ENCODE data around the gene CAP1. TPM values are rescaled to one million over a fixed set of nuclear protein-coding genes. Genes with fewer than 3 reads are reported as not detected.

CAP1 gene
- total and polyA plus RNA-seq, 10 of the 15 experiments (the other 5 are each of a cell fraction or from before 2014, with no cell fraction given), result 360 to 500 (median 431) TPM

DNA sequence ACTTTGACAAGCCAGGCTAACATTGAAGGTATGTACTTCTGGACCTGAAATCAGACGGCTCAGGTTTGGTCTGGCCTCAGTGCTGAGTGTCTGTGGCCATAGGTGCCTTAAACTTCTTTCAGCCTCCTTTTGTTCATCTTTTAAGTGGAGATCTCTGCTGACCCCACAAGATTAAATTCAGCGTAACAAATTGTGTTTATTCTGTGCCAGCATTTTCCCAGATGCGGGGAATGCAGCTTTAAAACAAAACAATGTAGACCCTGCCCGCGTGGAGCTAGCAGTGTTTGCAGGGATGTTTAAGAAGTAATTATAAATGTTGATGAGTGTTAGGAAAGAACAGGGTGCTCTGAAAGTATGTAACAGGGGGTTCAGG lies 923 bp downstream of the CAP1 start:
- Histone ChIP-seq H3K4me1 (ENCODE audit: control insufficient read depth, insufficient read depth, low read length) (peaks cover 8% of the 10 kb centered on the region; the same call in 1 of the 2 replicates), H2AFZ (ENCODE audit: control insufficient read depth, low read depth, low read length) (no peak overlapping the region), H3K4me2 (ENCODE audit: control insufficient read depth, insufficient read depth) (peak overlapping the region; percentile 87), H3K9me3 (replicated peaks; ENCODE audit: control insufficient read depth, insufficient read depth, low read length) (no peaks in the 10 kb centered on the region), H3K9ac (ENCODE audit: control insufficient read depth, insufficient read depth, low read length) (peak overlapping the region; percentile 97), H3K79me2 (ENCODE audit: control insufficient read depth, insufficient read depth, low read length) (peaks cover 61% of the 10 kb centered on the region), H3K36me3 (ENCODE audit: control insufficient read depth in 2 of 2, insufficient read depth in 2 of 2, low read length in 1 of 2) (peaks cover 0 to 18% of the 10 kb centered on the region in 2 experiments; a peak in 1 of 4 replicates), H3K4me3 (peak overlapping the region; percentile 86), H3K27ac (ENCODE audit: control insufficient read depth, insufficient read depth) (peak overlapping the region; percentile 88), H4K20me1 (ENCODE audit: control insufficient read depth, insufficient read depth) (peaks cover 3% of the 10 kb centered on the region; the same call in 1 of the 2 replicates), H3K27me3 (replicated peaks in 1 of 2; ENCODE audit: control insufficient read depth in 2 of 2, insufficient read depth in 2 of 2, low read length in 1 of 2) (no peaks in the 10 kb centered on the region)
- ChIA-PET POLR2A (interaction anchor here (1.2 to 4.1 kb wide), 5 partner anchors 9 to 85 kb away, joined by 3 to 25 read pairs (median 6); no protein-coding TSS in a partner anchor), SMC1A (ENCODE audit: uncharacterized antibody, unreplicated experiment) (interaction anchor here (1.4 to 4.7 kb wide), 3 partner anchors 15 to 69 kb away, joined by 3 to 25 read pairs (median 4); no protein-coding TSS in a partner anchor), CTCF (interaction anchor here (1.3 to 1.9 kb wide), 3 partner anchors 9 to 68 kb away, joined by 4 to 8 read pairs (median 5); no protein-coding TSS in a partner anchor), RAD21 (ENCODE audit: unreplicated experiment) (no interaction called here)
- TF ChIP-seq FOXM1 (IDR thresholded peaks at IDR 0.05; ENCODE audit: low read depth, low read length) (0 out of 2 replicates have a peak, but pooled peaks have one; percentile 2), CBX3 (IDR thresholded peaks at IDR 0.05; ENCODE audit: borderline replicate concordance, low read depth) (no peak), RFX5 (IDR thresholded peaks at IDR 0.05; ENCODE audit: low read depth, low read length) (no peak), WRNIP1 (IDR thresholded peaks at IDR 0.05; ENCODE audit: borderline replicate concordance, low read depth, low read length) (peak; percentile 14; the same call in 1 of the 2 replicates)
- no peak for FAIRE-seq
- 1% methylated on average over 5 of the region's 5 CpGs for WGBS (ENCODE audit: insufficient coverage, insufficient replicate concordance, low lambda C conversion rate, missing lambda C conversion rate)
- no peak for ATAC-seq
- DNase-seq (ENCODE audit: low read depth, low spot score), result no peak
- BruUV-seq (replicated peaks), result no TSS peak
- intact Hi-C loops (cut with micrococcal nuclease; ENCODE audit: unreplicated experiment), result no loop called here
- in situ Hi-C loops (cut with MboI), result no loop called here

DNA sequence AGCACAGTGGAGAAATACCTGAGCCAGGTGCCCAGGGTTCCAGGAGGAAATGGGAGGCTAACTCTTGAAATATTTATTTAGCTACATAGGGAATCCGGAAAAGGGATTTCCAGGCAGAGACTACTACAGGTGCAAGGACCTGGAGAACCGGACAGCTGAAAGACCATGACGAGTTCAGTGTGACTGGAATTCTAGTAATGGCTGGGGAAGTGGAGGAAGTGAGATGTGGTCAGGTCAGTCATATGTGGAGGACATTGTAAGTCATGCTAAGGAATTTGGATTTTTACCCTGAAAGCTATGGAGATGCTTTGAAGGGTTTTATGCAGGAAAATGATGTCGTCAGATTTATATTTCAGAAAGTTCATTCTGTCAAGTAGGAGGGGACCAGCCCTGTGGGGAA lies 1.8 kb downstream of the CAP1 start:
- H3K27me3 ChIP-seq (replicated peaks in 1 of 2; ENCODE audit: control insufficient read depth in 2 of 2, insufficient read depth in 2 of 2, low read length in 1 of 2), result no peaks in the 10 kb centered on the region
- ChIA-PET CTCF (interaction anchor here (1.3 to 1.9 kb wide), 2 partner anchors 8 to 10 kb away, joined by 4 to 8 read pairs; no protein-coding TSS in a partner anchor), RAD21 (ENCODE audit: unreplicated experiment) (interaction anchor here (0.6 kb wide), 2 partner anchors 9 to 293 kb away, joined by 3 to 7 read pairs; no protein-coding TSS in a partner anchor), POLR2A (interaction anchor here (1.2 to 4.1 kb wide), 4 partner anchors 8 to 22 kb away, joined by 3 to 25 read pairs (median 5); no protein-coding TSS in a partner anchor), SMC1A (ENCODE audit: uncharacterized antibody, unreplicated experiment) (interaction anchor here (0.9 to 1.6 kb wide), 5 partner anchors 8 to 18 kb away, joined by 3 to 4 read pairs (median 4); no protein-coding TSS in a partner anchor)
- H2AFZ ChIP-seq (ENCODE audit: control insufficient read depth, low read depth, low read length), result no peak overlapping the region
- peak overlapping the region; percentile 86 for H3K4me3 ChIP-seq
- intact Hi-C loops (cut with micrococcal nuclease; ENCODE audit: unreplicated experiment) (no loop called here), in situ Hi-C loops (cut with MboI) (no loop called here)
- no TSS peak for BruUV-seq (replicated peaks)
- no peak for ATAC-seq
- 3% methylated on average over 4 of the region's 4 CpGs for WGBS (ENCODE audit: insufficient coverage, insufficient replicate concordance, low lambda C conversion rate, missing lambda C conversion rate)
- H3K4me1 ChIP-seq (ENCODE audit: control insufficient read depth, insufficient read depth, low read length), result peaks cover 10% of the 10 kb centered on the region; the same call in 1 of the 2 replicates
- peaks cover 3% of the 10 kb centered on the region; the same call in 1 of the 2 replicates for H4K20me1 ChIP-seq (ENCODE audit: control insufficient read depth, insufficient read depth)
- H3K27ac ChIP-seq (ENCODE audit: control insufficient read depth, insufficient read depth), result peak overlapping the region; percentile 35
- H3K9me3 ChIP-seq (replicated peaks; ENCODE audit: control insufficient read depth, insufficient read depth, low read length), result no peaks in the 10 kb centered on the region
- peaks cover 0 to 20% of the 10 kb centered on the region in 2 experiments; a peak in 1 of 4 replicates for H3K36me3 ChIP-seq (ENCODE audit: control insufficient read depth in 2 of 2, insufficient read depth in 2 of 2, low read length in 1 of 2)
- no peak for FAIRE-seq
- no peak for DNase-seq (ENCODE audit: low read depth, low spot score)
- H3K4me2 ChIP-seq (ENCODE audit: control insufficient read depth, insufficient read depth), result peak overlapping the region; percentile 87
- peaks cover 69% of the 10 kb centered on the region for H3K79me2 ChIP-seq (ENCODE audit: control insufficient read depth, insufficient read depth, low read length)
- peak overlapping the region; percentile 97 for H3K9ac ChIP-seq (ENCODE audit: control insufficient read depth, insufficient read depth, low read length)
- TF ChIP-seq SPI1 (IDR thresholded peaks at IDR 0.05; ENCODE audit: borderline replicate concordance, insufficient read depth, low read depth, low read length) (peak; percentile 41; the same call in 1 of the 2 replicates), TCF7 (IDR thresholded peaks at IDR 0.05; ENCODE audit: borderline replicate concordance) (no peak), ETV6 (conservative IDR thresholded peaks at IDR 0.05 in 1 of 2, IDR thresholded peaks at IDR 0.05 in 1 of 2; ENCODE audit: borderline replicate concordance in 1 of 2, low read depth in 1 of 2) (no peak), RAD51 (IDR thresholded peaks at IDR 0.05) (no peak), IKZF2 (IDR thresholded peaks at IDR 0.05) (peak in 1 of 2 experiments; percentile 58; a peak in 1 of 4 replicates), CHD2 (IDR thresholded peaks at IDR 0.05; ENCODE audit: borderline replicate concordance, low read depth, low read length) (no peak), RUNX3 (IDR thresholded peaks at IDR 0.05; ENCODE audit: low read length) (peak; percentile 60), BHLHE40 (IDR thresholded peaks at IDR 0.05; ENCODE audit: borderline replicate concordance in 1 of 2, low read depth in 2 of 2, low read length in 1 of 2) (no peak), GATAD2B (conservative IDR thresholded peaks at IDR 0.05; ENCODE audit: low read depth) (no peak), STAT3 (IDR thresholded peaks at IDR 0.05; ENCODE audit: low read depth, low read length) (no peak), KLF5 (IDR thresholded peaks at IDR 0.05; ENCODE audit: partially characterized antibody) (no peak), ZZZ3 (IDR thresholded peaks at IDR 0.05; ENCODE audit: control insufficient read depth, insufficient read length, low read depth) (no peak), WRNIP1 (IDR thresholded peaks at IDR 0.05; ENCODE audit: borderline replicate concordance, low read depth, low read length) (no peak), IKZF1 (conservative IDR thresholded peaks at IDR 0.05) (peak; percentile 43), TCF3 (IDR thresholded peaks at IDR 0.05; ENCODE audit: borderline replicate concordance, insufficient read depth, low read depth, low read length) (no peak)
